ENCODE data around the gene ZBTB39. TPM values are rescaled to one million over a fixed set of nuclear protein-coding genes. Genes with fewer than 3 reads are reported as not detected.

ZBTB39 gene
- total RNA-seq, 1 experiment from 2014 or later = 5.8 TPM

DNA sequence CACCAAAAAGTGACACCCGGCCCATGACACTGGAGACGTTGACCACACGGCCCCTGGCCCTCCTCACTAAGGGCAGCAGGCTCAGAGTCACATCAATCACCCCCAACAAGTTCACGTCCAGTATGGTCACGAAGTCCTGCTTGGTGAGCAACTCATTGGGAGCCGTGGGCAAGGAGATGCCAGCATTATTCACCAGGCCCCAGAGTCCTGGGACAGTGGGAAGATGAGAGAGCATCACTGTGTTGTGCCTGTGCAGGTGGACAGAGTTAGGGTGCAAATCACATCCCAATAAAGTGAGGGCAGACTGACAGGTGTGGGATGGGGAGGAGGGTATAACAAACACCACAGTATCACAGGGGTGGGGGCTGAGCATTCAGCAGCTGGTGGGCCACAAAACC is 51.4 kb downstream of the ZBTB39 start:
- CTCF ChIA-PET = no interaction called here
- H3K27me3 ChIP-seq (ENCODE audit: control insufficient read depth, insufficient read depth, low read length) = peaks cover 14% of the 10 kb centered on the region
- DNase-seq (ENCODE audit: low read depth, low spot score) (no peak), ATAC-seq (no peak)
- no peaks in the 10 kb centered on the region for H3K4me1 ChIP-seq (ENCODE audit: control insufficient read depth, insufficient read depth, low read length)
- no peak overlapping the region for H3K27ac ChIP-seq (ENCODE audit: low read length)
- no peak overlapping the region for H3K4me3 ChIP-seq (ENCODE audit: low read depth in 2 of 2, low read length in 2 of 2)
- H3K9me3 ChIP-seq (ENCODE audit: control insufficient read depth, insufficient read depth, low read depth, low read length) = no peaks in the 10 kb centered on the region
- in situ Hi-C loops (cut with HindIII; ENCODE audit: low pct_unique_long_range_greater_than_20kb, low sequenced_read_pairs) = no loop called here
- no peaks in the 10 kb centered on the region for H3K36me3 ChIP-seq (ENCODE audit: control insufficient read depth, insufficient read depth, low read length)
- no TSS peak for BruUV-seq (replicated peaks)
- TF ChIP-seq, protein P1, sequence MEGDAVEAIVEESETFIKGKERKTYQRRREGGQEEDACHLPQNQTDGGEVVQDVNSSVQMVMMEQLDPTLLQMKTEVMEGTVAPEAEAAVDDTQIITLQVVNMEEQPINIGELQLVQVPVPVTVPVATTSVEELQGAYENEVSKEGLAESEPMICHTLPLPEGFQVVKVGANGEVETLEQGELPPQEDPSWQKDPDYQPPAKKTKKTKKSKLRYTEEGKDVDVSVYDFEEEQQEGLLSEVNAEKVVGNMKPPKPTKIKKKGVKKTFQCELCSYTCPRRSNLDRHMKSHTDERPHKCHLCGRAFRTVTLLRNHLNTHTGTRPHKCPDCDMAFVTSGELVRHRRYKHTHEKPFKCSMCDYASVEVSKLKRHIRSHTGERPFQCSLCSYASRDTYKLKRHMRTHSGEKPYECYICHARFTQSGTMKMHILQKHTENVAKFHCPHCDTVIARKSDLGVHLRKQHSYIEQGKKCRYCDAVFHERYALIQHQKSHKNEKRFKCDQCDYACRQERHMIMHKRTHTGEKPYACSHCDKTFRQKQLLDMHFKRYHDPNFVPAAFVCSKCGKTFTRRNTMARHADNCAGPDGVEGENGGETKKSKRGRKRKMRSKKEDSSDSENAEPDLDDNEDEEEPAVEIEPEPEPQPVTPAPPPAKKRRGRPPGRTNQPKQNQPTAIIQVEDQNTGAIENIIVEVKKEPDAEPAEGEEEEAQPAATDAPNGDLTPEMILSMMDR (IDR thresholded peaks at IDR 0.05) = no peak
- intact Hi-C loops (cut with micrococcal nuclease; ENCODE audit: unreplicated experiment) = no loop called here
- POLR2A ChIA-PET = no interaction called here

DNA sequence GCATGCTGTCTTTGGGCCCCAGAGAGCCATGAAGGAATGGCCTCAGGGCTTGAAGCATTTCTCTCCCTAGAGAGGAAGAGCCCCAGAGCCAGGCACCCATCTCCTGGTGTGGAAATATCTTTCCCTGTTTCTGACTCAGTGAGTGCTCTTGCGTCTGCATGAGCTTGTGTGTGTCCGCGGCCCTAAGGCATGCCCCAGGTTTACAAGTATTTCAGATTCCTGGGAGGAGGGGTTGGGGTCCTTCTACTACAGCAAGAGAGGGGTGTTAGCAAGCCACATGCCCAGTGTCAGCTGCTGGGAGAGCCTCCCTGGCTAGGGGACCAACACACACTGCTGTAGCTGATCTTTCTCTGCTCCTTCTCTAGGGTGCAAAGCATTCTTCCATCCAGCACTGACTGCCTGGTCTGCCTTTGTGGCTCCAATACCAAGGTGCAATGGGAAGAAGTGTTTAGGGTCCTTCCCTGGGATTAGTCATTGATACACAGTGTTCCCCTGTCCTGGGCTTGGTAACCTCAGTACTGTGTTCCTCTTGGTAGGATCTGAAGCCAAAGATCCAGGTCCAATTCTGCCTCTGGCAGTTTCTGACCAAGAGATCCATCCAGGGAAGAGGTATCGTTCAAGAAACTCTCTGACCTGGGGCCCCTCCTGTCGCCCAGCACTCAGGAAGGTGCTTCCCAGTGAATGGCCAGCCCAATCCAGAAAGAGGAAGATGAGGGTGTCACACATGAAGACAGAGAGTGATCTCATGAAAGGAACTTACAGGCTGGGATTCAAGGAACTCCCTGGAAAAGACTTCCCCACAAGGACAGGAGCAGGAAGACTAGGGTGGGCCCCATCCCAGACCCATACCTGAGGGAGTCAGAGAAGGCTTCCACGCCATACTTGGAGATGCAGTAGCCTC is 52.0 kb downstream of the ZBTB39 start:
- DNase-seq (ENCODE audit: low read depth, low spot score) (no peak), ATAC-seq (no peak)
- H3K4me3 ChIP-seq (ENCODE audit: low read depth in 2 of 2, low read length in 2 of 2) = no peak overlapping the region
- no peaks in the 10 kb centered on the region for H3K36me3 ChIP-seq (ENCODE audit: control insufficient read depth, insufficient read depth, low read length)
- intact Hi-C loops (cut with micrococcal nuclease; ENCODE audit: unreplicated experiment) (no loop called here), in situ Hi-C loops (cut with HindIII; ENCODE audit: low pct_unique_long_range_greater_than_20kb, low sequenced_read_pairs) (no loop called here)
- H3K27me3 ChIP-seq (ENCODE audit: control insufficient read depth, insufficient read depth, low read length) = peaks cover 14% of the 10 kb centered on the region
- H3K4me1 ChIP-seq (ENCODE audit: control insufficient read depth, insufficient read depth, low read length) = no peaks in the 10 kb centered on the region
- no peak overlapping the region for H3K27ac ChIP-seq (ENCODE audit: low read length)
- H3K9me3 ChIP-seq (ENCODE audit: control insufficient read depth, insufficient read depth, low read depth, low read length) = no peaks in the 10 kb centered on the region
- BruUV-seq (replicated peaks) = no TSS peak
- TF ChIP-seq, protein P1 (IDR thresholded peaks at IDR 0.05) = no peak
- TF ChIP-seq, protein P2, sequence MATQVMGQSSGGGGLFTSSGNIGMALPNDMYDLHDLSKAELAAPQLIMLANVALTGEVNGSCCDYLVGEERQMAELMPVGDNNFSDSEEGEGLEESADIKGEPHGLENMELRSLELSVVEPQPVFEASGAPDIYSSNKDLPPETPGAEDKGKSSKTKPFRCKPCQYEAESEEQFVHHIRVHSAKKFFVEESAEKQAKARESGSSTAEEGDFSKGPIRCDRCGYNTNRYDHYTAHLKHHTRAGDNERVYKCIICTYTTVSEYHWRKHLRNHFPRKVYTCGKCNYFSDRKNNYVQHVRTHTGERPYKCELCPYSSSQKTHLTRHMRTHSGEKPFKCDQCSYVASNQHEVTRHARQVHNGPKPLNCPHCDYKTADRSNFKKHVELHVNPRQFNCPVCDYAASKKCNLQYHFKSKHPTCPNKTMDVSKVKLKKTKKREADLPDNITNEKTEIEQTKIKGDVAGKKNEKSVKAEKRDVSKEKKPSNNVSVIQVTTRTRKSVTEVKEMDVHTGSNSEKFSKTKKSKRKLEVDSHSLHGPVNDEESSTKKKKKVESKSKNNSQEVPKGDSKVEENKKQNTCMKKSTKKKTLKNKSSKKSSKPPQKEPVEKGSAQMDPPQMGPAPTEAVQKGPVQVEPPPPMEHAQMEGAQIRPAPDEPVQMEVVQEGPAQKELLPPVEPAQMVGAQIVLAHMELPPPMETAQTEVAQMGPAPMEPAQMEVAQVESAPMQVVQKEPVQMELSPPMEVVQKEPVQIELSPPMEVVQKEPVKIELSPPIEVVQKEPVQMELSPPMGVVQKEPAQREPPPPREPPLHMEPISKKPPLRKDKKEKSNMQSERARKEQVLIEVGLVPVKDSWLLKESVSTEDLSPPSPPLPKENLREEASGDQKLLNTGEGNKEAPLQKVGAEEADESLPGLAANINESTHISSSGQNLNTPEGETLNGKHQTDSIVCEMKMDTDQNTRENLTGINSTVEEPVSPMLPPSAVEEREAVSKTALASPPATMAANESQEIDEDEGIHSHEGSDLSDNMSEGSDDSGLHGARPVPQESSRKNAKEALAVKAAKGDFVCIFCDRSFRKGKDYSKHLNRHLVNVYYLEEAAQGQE (IDR thresholded peaks at IDR 0.05; ENCODE audit: insufficient read depth in 1 of 2, low read depth in 2 of 2, low read length in 1 of 2) = no peak
- TF ChIP-seq SIN3A (IDR thresholded peaks at IDR 0.05; ENCODE audit: borderline replicate concordance, insufficient read depth, low read depth, low read length) (no peak), TCF7L2 (IDR thresholded peaks at IDR 0.05; ENCODE audit: low read depth, low read length) (no peak), POLR2AphosphoS5 (IDR thresholded peaks at IDR 0.05; ENCODE audit: low read depth, low read length) (no peak)
- POLR2A ChIA-PET = no interaction called here
- CTCF ChIA-PET = no interaction called here
